Measurements from ENCODE around the gene RASA3. TPM values are rescaled to one million over a fixed set of nuclear protein-coding genes. Genes with fewer than 3 reads are reported as not detected.

The RASA3 gene
- total RNA-seq, 1 donor, result 36.1 TPM

DNA sequence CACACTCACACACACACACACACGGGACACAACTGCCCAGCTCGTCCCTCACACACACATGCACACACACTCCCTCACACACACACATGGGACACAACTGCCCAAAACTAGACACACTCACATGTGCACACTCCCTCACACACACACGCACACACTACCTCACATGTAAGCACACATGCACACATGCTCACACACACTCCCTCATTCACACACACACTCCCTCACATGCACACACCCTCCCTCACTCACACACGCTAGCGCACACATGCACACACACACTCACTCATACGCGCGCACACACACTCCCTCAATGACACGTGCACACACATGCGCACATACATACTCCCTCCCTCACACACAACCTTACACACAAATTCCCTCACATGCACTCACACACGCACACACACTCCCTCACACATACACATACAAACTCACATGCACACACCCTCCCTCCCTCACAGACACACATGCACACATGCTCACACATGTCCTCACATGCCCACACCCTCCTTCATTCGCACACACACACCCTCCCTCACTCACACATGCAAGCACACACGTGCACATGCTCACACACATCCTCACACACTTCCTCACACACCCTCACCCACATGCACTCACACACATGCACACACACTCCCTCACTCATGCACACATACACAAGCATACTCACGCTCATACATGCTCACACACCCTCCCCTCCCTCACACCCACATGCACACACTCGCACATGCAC lies 9.0 kb upstream of the RASA3 start:
- H3K4me3 ChIP-seq (ENCODE audit: low read depth, low read length), result no peak overlapping the region
- TF ChIP-seq, protein P1, sequence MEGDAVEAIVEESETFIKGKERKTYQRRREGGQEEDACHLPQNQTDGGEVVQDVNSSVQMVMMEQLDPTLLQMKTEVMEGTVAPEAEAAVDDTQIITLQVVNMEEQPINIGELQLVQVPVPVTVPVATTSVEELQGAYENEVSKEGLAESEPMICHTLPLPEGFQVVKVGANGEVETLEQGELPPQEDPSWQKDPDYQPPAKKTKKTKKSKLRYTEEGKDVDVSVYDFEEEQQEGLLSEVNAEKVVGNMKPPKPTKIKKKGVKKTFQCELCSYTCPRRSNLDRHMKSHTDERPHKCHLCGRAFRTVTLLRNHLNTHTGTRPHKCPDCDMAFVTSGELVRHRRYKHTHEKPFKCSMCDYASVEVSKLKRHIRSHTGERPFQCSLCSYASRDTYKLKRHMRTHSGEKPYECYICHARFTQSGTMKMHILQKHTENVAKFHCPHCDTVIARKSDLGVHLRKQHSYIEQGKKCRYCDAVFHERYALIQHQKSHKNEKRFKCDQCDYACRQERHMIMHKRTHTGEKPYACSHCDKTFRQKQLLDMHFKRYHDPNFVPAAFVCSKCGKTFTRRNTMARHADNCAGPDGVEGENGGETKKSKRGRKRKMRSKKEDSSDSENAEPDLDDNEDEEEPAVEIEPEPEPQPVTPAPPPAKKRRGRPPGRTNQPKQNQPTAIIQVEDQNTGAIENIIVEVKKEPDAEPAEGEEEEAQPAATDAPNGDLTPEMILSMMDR (IDR thresholded peaks at IDR 0.05; ENCODE audit: insufficient read depth, low read length), result no peak
- no peak for DNase-seq (ENCODE audit: low read depth)

DNA sequence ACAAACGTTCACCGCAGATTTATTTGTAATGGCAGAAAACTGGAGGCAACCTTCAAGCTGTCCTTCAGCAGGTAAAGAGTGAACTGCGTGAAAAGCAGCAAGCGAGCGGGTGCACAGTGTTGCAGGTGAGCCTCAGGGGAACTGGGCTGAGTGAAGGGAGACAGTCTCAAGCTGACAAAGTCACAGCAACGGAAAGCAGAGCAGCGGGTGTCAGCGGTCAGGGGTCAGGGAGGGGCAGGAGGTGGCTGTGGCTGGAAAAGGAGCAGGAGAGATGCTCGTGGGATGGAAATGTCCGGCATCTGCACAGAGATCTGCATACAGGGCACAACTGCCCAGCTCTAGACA lies 8.5 kb upstream of the RASA3 start:
- DNase-seq (ENCODE audit: low read depth), result no peak
- TF ChIP-seq, protein P1 (IDR thresholded peaks at IDR 0.05; ENCODE audit: insufficient read depth, low read length), result no peak
- no peak overlapping the region for H3K4me3 ChIP-seq (ENCODE audit: low read depth, low read length)

DNA sequence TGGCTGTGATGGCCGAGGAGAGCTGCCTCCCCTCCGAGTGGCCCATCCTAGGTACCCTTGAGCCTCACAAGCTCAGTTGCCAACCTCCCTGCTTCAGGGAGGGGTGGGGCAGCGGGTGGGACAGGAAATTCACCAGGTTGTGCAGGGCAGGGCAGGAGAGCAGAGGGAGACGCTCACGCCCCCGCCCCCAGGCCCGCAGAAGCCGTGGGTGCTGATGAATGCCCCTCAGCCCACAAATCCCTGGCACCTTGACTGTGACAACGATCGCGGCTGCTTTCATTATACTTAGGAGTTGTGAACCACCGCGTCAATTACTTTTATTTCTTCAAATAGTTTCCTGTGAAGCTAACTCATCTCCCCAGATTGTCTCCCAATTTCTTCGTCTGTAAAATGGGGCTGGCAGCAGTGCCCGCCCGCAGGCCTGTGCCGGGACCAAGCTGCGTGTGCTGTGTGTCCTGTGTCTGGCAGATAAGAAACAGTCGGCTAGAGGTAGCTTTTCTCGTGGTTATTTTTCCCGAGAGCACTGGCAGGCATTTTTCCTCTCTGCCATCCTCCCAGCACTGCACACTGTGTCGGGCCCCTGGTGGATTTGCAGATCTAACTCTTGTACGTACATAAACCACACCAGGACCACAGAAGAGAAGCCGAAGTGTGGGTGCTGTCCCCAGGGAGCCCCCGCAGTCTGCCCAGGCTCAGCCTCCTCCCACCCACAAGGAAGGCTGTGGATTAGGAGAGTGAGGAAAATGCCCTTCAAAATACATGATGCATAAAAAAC lies 7.9 kb upstream of the RASA3 start:
- DNase-seq (ENCODE audit: low read depth), result no peak
- TF ChIP-seq, protein P1 (IDR thresholded peaks at IDR 0.05; ENCODE audit: insufficient read depth, low read length), result no peak
- H3K4me3 ChIP-seq (ENCODE audit: low read depth, low read length), result no peak overlapping the region

DNA sequence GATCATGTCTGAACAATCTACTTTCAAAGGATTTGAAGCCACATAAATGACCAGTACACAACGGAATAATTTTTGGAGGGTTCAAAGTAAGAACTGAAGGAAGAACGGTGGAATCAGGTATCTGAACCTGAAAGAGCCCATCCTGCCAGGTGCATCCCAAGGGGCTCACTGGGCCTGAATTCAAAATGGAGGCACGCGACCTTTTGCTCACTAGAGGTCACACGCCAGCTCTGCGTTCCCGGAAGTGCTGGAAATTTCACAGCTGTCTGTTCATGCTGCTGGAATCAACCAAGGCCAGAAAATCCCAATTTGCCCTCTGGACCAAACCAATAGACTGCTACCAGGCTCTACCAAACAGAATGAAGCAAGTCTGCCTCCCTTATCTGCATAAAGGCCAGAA lies 4.2 kb upstream of the RASA3 start:
- H3K4me3 ChIP-seq (ENCODE audit: low read depth, low read length), result no peak overlapping the region
- DNase-seq (ENCODE audit: low read depth), result no peak
- TF ChIP-seq, protein P1 (IDR thresholded peaks at IDR 0.05; ENCODE audit: insufficient read depth, low read length), result no peak

DNA sequence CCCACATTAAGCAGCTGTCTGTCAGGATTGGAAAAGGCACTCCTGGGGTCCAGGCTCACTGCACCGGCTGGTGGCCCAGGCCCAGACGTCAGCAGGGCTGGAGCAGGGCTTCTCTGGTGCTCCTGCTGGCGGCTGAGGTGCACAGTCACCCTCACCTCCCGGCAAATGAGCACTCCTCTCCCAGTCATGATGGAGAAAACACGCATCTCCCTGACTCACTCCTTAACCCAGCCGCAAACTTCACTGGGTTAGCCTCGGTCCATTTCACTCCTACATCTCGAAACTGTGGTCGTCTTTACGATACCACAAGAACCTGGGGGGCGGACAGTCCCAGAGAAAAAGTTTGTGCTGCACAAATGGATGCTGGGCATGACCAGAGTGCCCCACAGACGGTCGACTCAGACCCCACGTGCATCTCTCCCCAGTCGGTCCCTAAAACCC lies 3.3 kb upstream of the RASA3 start:
- no peak overlapping the region for H3K4me3 ChIP-seq (ENCODE audit: low read depth, low read length)
- TF ChIP-seq, protein P1 (IDR thresholded peaks at IDR 0.05; ENCODE audit: insufficient read depth, low read length), result no peak
- DNase-seq (ENCODE audit: low read depth), result no peak

DNA sequence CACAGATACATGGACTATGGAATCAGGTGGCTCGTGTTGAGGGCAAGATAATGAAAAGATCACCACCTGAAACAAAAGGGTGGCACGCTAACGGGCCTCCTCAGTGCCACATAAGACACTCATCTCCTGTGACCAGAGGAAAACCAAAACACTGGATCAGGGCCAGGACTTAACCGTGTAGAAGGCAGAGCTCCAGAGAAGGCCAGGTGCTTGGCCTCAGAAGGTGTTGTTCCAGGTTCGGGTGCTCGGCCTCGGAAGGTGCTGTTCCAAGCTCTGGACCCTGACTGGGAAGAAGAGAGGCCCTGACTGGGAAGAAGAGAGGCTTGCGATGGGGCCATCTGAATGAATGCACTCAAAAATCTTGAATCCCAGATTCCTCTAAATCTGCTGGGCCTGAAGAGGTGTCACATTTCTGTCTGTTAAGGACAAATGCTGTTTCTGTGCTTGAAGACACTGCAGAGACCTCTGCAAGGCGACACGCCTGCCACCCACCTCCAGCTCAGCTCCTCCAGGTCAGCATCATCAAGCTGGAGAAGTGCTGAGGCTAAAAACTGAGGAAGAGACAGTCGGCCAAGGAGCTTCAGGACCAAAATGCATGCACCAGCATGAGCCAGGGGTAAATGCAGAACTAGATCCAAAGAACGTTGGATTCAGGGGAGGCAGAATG lies 2.7 kb upstream of the RASA3 start:
- TF ChIP-seq, protein P1 (IDR thresholded peaks at IDR 0.05; ENCODE audit: insufficient read depth, low read length), result no peak
- no peak overlapping the region for H3K4me3 ChIP-seq (ENCODE audit: low read depth, low read length)
- no peak for DNase-seq (ENCODE audit: low read depth)

Measured in fibroblast of the aortic adventitia (primary cell).